G401.6 (cell line): ENCODE results near the gene ADGRV1.
"Not testable (repeated sequence)": the region's sequence is repeated elsewhere in the genome, so short reads cannot be mapped to it uniquely, and the experiment has no call there.

Experiments used
- FAIRE-seq: peaks from 2 replicates; lab custom pipeline; 2012; peaks lifted over from hg19 to GRCh38; lab: Jason Lieb, UNC

The ADGRV1 gene

DNA sequence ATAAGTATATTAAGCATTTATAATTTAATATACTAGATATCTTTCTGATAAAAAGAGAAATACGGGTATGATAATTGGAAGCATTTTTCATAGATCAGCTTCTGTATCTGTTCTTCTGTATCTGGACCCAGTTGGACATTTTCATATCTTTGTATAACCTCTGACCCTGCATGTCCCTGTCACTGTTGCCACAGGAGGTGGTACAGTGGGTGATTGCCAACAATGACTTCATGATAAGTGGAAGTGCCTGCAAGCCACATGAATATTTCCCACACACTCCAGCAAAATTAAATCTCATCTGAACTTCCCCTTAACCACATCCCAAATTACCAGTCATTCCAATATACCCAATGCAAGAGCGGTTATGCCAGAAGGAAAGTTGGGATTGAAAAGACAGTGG is 448.1 kb downstream of the ADGRV1 start:
- no peak for FAIRE-seq

DNA sequence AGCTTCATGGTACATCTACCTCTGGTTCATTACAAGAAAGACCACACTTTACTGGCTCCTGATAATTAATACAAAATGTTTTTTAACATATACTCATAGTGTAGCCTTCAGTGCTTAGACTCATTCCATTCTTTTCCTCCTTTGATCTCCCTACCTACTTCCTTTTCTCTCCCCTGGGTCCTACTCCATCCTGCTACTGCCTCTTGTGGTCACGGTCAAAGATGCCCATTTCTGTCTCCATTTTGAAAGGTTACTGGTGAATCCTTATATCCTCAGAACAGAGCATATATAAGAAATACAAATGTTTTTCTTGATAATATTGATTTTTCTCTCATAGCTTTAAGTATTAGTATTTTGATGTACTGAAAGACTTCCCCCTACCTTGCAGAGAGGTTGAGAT is 448.7 kb downstream of the ADGRV1 start:
- FAIRE-seq: no peak

GRCh38 chr5:91007780-91008402 is 449.3 kb downstream of the ADGRV1 start:
- no peak for FAIRE-seq

DNA sequence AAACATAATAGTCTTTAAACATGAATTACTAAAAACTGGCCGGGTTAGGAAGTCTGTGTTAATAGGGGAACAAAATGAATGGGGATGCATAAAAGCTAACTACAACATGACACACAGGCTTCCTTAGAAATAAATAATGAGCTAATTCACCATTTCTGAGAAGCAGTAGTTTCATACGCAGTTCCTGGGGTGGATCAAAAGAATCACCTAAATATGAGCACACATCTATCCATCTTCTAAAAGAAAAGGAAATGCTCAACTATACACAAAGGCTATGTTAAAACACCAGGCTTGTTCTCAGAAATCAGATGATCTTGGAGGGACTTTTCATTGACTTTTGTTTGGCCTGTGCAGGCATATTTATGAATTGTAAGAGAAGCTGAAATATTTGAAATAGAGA is 451.5 kb downstream of the ADGRV1 start:
- FAIRE-seq: no peak

DNA sequence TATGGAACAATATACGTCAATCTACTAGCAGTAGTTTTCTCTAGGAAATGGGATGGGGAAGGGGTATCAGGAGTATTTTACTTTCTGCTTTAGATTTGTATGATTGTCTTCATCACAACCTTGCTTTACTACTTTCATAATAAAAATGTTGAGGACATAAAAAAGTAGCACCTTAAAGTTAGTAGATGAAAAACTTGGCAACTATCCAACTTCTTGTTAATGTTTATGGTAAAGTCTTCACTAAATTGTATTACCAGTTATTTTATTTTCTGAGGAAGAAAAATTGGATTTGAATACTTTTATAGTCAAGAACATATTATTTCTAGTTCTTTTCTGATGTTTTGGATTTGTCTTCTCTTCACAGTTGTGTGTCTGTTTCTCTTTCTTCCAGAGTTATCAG is 452.4 kb downstream of the ADGRV1 start:
- no peak for FAIRE-seq

DNA sequence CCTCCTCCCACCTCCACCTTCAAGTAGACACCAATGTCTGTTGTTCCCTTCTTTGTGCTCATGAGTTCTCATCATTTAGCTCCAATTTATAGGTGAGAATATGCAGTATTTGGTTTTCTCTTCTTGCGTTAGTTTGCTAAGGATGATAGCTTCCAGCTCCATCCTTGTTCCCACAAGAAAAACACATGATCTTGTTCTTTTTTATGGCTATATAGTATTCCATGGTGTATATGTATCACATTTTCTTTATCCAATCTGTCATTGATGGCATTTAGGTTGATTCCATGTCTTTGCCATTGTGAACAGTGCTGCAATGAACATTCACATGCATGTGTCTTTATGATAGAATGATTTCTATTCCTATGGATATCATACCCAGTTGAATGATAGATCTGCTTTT is 454.3 kb downstream of the ADGRV1 start:
- FAIRE-seq: not testable (repeated sequence)

GRCh38 chr5:91016322-91016721 is 457.7 kb downstream of the ADGRV1 start:
- no peak for FAIRE-seq

DNA sequence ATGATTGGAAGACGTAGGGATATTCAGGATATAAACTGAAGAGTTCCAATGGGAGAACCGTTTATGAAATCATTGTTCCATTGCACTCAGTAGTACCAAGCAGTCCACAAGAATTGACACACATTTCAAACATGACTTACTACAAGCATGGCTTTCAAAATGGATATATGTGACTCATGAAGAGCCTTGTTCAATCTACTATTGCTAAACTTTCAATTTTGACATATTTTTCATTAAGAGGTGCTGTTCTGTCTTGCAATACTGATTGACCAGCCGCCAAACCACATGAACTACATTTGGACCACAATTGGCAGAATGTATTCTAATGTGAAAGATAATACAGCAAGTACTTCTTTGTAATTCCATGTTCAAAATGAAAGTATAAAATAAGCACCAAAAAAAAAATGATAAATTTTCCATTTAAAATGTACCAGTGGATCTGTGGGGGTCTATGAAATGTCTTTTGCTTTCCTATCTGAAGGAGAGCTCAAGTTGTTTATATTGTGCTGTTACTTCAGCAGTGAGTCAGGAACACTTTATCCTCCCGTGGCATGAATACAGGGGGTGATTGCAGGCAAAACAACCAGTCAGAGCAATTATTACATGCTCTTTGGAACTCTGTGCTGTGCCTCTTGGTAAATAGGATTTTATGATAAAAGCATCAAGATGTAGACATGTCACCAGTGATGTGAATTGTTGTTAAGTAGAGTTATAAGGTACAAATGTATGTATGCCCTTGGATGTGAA is 458.5 kb downstream of the ADGRV1 start:
- no peak for FAIRE-seq

- no peak for FAIRE-seq
Observed at GRCh38 chr5:91018200-91018599, 459.6 kb downstream of the ADGRV1 start.

DNA sequence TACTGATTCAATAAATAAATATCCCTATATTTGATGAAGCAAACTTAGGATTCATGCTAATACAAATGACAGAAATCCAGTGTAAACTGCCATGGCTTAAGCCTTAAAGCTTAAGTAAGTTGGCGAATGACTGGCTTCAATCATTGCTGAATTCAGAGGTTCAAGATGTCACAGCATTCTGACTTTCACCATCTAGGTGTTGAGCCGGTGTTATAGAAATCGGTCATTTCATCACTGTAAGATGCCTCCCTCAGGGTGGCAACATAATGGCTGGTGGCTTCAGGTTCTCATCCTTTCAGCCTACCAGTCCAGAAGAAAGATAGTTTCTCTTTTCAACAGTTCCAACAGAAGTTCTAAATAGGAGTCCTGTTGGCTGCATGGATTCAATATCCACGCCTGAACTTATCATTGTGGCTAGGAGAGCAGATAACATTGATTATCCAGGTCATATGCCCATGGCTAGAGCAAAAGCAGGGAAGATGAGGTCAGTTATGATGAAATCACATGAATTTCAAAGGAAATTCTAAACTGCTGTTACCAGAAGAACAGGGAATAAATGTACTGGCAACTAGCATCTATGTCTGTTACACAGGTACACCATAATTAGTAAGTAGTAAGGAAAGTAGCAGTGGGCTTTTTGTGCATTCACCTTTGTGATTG is 460.2 kb downstream of the ADGRV1 start:
- no peak for FAIRE-seq

DNA sequence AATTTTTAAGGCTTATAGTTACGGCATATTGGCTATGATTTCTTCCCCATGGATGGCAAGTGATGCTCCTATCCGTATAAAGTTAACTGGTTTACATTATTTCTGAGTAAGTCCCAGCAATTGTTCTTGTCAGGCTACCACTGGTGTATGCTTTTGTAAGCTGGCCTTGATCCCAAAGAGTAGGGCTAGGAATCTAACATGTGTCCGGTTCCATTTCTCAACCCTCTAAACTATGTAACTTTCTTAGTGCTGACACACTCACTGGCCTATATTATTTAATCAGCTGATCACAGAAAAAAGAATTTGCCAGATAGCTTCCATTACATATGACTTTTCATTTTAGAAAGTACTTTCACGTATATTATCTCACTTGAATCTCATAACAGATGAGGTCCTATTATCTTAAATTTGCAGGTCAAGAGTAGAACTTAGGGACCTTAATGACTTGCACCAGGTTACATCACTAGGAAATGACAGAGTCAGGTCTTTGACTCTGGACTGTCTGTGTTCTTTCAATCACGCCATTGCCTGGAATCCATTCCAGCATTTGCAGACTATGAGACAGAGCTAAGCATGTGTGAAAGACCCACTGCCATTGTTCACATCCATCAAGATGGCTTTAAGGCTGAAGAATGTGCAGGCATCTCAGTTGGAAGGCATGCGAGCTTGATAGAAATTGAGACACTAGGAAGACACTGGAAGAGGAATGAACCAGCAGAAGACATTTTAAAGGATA is 461.6 kb downstream of the ADGRV1 start:
- FAIRE-seq: no peak

- no peak for FAIRE-seq
Observed at GRCh38 chr5:91022518-91022917, 463.9 kb downstream of the ADGRV1 start.

DNA sequence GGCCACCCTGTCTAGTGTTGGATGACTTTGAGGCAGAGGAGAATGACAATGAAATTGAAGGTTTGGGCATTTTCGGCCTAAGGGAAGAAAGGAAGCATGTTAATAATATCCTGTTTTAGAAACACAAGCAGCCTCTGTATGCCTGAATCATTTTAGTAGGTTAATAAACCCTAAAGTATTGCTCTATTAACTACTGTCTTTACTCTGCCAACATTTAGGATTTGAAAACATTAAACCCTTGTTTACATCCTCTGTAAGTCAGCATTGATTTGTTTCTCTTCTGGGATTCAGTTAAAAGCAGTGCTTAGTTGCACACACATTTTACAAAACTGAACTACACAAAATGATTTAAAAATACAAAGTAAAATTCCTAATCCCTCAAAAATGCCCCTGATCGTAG is 465.6 kb downstream of the ADGRV1 start:
- no peak for FAIRE-seq

- no peak for FAIRE-seq
Observed at GRCh38 chr5:91024727-91025126, 466.1 kb downstream of the ADGRV1 start.

- FAIRE-seq: no peak
Observed at GRCh38 chr5:91025449-91025848, 466.9 kb downstream of the ADGRV1 start.

GRCh38 chr5:91025956-91026355 is 467.4 kb downstream of the ADGRV1 start:
- FAIRE-seq: no peak

GRCh38 chr5:91026466-91026865 is 467.9 kb downstream of the ADGRV1 start:
- FAIRE-seq: no peak

- FAIRE-seq: no peak
Observed at GRCh38 chr5:91027405-91028139, 469.0 kb downstream of the ADGRV1 start.

DNA sequence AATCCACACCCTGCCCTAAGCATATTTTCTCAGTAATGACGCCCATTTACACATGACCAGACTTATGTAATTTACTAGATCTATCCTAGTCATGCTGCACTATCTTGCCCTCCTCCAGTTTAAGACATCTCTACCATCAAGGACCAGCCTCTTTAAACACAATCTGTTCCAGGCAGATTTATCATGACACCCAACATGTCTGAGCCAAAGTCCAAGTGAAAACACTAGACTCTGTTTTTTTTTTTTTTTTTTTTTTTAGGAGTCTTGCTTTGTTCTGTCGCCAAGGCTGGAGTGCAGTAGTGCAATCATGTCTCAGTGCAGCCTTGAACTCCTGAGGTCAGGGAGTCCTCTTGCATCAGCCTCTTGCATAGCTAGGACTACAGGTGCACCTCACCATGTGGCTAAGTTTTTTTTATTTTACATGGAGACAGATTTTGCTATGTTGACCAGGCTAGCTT is 469.9 kb downstream of the ADGRV1 start:
- no peak for FAIRE-seq

- no peak for FAIRE-seq
Observed at GRCh38 chr5:91030521-91031401, 472.2 kb downstream of the ADGRV1 start.

DNA sequence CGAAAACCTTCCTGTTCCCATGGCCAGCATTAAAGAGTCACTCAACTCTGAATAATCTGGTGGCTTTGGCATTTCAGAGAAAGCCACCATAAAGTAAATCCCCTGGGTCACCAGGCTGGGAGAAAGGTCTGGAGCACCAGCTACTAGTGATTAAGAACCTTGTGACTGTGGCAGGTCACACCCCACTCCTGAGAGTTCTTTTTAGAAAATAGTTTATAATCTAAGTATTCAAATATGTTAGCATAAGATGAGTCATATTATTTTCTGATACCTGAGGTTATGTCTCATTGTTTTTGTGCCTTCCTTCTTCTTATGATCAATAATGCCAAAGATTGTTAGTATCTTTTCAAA is 472.8 kb downstream of the ADGRV1 start:
- no peak for FAIRE-seq
